ENCODE data around the gene RAB3IL1. TPM values are rescaled to one million over a fixed set of nuclear protein-coding genes. Genes with fewer than 3 reads are reported as not detected.

Gene RAB3IL1
- total and polyA plus RNA-seq, 9 of the 15 experiments (the other 6 are each of a cell fraction or from before 2014, with no cell fraction given) = 0.15 to 42.6 (median 15.5) TPM

DNA sequence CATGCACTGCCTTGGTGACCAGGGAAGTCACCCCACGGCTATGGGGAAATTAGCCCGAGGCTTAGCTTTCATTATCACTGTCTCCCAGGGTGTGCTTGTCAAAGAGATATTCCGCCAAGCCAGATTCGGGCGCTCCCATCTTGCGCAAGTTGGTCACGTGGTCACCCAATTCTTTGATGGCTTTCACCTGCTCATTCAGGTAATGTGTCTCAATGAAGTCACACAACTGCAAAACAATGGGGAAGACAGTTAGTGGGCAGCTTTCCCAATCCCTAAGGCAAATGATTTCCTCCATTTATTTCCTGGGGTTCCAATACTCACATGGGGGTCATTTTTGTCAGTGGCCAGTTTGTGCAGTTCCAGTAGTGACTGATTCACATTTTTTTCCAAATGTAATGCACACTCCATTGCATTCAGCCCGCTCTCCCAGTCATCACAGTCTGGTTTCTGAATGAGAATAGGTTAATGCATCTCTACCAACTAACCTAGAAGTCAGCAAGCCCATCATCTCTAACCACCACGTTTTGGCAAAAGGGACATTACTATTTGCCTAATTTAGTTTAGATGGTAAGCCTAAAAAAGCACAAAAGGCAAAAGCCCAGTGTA lies 47.4 kb upstream of the RAB3IL1 start (continued):
- TF ChIP-seq, protein P1, sequence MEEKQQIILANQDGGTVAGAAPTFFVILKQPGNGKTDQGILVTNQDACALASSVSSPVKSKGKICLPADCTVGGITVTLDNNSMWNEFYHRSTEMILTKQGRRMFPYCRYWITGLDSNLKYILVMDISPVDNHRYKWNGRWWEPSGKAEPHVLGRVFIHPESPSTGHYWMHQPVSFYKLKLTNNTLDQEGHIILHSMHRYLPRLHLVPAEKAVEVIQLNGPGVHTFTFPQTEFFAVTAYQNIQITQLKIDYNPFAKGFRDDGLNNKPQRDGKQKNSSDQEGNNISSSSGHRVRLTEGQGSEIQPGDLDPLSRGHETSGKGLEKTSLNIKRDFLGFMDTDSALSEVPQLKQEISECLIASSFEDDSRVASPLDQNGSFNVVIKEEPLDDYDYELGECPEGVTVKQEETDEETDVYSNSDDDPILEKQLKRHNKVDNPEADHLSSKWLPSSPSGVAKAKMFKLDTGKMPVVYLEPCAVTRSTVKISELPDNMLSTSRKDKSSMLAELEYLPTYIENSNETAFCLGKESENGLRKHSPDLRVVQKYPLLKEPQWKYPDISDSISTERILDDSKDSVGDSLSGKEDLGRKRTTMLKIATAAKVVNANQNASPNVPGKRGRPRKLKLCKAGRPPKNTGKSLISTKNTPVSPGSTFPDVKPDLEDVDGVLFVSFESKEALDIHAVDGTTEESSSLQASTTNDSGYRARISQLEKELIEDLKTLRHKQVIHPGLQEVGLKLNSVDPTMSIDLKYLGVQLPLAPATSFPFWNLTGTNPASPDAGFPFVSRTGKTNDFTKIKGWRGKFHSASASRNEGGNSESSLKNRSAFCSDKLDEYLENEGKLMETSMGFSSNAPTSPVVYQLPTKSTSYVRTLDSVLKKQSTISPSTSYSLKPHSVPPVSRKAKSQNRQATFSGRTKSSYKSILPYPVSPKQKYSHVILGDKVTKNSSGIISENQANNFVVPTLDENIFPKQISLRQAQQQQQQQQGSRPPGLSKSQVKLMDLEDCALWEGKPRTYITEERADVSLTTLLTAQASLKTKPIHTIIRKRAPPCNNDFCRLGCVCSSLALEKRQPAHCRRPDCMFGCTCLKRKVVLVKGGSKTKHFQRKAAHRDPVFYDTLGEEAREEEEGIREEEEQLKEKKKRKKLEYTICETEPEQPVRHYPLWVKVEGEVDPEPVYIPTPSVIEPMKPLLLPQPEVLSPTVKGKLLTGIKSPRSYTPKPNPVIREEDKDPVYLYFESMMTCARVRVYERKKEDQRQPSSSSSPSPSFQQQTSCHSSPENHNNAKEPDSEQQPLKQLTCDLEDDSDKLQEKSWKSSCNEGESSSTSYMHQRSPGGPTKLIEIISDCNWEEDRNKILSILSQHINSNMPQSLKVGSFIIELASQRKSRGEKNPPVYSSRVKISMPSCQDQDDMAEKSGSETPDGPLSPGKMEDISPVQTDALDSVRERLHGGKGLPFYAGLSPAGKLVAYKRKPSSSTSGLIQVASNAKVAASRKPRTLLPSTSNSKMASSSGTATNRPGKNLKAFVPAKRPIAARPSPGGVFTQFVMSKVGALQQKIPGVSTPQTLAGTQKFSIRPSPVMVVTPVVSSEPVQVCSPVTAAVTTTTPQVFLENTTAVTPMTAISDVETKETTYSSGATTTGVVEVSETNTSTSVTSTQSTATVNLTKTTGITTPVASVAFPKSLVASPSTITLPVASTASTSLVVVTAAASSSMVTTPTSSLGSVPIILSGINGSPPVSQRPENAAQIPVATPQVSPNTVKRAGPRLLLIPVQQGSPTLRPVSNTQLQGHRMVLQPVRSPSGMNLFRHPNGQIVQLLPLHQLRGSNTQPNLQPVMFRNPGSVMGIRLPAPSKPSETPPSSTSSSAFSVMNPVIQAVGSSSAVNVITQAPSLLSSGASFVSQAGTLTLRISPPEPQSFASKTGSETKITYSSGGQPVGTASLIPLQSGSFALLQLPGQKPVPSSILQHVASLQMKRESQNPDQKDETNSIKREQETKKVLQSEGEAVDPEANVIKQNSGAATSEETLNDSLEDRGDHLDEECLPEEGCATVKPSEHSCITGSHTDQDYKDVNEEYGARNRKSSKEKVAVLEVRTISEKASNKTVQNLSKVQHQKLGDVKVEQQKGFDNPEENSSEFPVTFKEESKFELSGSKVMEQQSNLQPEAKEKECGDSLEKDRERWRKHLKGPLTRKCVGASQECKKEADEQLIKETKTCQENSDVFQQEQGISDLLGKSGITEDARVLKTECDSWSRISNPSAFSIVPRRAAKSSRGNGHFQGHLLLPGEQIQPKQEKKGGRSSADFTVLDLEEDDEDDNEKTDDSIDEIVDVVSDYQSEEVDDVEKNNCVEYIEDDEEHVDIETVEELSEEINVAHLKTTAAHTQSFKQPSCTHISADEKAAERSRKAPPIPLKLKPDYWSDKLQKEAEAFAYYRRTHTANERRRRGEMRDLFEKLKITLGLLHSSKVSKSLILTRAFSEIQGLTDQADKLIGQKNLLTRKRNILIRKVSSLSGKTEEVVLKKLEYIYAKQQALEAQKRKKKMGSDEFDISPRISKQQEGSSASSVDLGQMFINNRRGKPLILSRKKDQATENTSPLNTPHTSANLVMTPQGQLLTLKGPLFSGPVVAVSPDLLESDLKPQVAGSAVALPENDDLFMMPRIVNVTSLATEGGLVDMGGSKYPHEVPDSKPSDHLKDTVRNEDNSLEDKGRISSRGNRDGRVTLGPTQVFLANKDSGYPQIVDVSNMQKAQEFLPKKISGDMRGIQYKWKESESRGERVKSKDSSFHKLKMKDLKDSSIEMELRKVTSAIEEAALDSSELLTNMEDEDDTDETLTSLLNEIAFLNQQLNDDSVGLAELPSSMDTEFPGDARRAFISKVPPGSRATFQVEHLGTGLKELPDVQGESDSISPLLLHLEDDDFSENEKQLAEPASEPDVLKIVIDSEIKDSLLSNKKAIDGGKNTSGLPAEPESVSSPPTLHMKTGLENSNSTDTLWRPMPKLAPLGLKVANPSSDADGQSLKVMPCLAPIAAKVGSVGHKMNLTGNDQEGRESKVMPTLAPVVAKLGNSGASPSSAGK (IDR thresholded peaks at IDR 0.05) = peak; percentile 47
- TF ChIP-seq POLR2A (conservative IDR thresholded peaks at IDR 0.05) (peak; percentile 20; the same call in 1 of the 2 replicates), RAD21 (CRISPR knock-in tag; conservative IDR thresholded peaks at IDR 0.05 in 1 of 2, IDR thresholded peaks at IDR 0.05 in 1 of 2) (0 out of 4 replicates have a peak, but pooled peaks of 1 of the 2 experiments have one; percentile 5), TEAD1 (CRISPR knock-in tag; IDR thresholded peaks at IDR 0.05) (peak in 1 of 2 experiments; percentile 28; a peak in 1 of 4 replicates), MEIS2 (IDR thresholded peaks at IDR 0.05; ENCODE audit: partially characterized antibody) (peak; percentile 18), SMARCA4 (IDR thresholded peaks at IDR 0.05) (peak; percentile 31; the same call in 1 of the 2 replicates), CTBP1 (IDR thresholded peaks at IDR 0.05; ENCODE audit: borderline replicate concordance) (peak; percentile 47), BHLHE40 (IDR thresholded peaks at IDR 0.05; ENCODE audit: low read length) (peak; percentile 36; the same call in 1 of the 2 replicates)
- TF ChIP-seq, protein P2, sequence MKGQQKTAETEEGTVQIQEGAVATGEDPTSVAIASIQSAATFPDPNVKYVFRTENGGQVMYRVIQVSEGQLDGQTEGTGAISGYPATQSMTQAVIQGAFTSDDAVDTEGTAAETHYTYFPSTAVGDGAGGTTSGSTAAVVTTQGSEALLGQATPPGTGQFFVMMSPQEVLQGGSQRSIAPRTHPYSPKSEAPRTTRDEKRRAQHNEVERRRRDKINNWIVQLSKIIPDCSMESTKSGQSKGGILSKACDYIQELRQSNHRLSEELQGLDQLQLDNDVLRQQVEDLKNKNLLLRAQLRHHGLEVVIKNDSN (CRISPR knock-in tag; IDR thresholded peaks at IDR 0.05) = peak; percentile 89
- TF ChIP-seq, protein P3, sequence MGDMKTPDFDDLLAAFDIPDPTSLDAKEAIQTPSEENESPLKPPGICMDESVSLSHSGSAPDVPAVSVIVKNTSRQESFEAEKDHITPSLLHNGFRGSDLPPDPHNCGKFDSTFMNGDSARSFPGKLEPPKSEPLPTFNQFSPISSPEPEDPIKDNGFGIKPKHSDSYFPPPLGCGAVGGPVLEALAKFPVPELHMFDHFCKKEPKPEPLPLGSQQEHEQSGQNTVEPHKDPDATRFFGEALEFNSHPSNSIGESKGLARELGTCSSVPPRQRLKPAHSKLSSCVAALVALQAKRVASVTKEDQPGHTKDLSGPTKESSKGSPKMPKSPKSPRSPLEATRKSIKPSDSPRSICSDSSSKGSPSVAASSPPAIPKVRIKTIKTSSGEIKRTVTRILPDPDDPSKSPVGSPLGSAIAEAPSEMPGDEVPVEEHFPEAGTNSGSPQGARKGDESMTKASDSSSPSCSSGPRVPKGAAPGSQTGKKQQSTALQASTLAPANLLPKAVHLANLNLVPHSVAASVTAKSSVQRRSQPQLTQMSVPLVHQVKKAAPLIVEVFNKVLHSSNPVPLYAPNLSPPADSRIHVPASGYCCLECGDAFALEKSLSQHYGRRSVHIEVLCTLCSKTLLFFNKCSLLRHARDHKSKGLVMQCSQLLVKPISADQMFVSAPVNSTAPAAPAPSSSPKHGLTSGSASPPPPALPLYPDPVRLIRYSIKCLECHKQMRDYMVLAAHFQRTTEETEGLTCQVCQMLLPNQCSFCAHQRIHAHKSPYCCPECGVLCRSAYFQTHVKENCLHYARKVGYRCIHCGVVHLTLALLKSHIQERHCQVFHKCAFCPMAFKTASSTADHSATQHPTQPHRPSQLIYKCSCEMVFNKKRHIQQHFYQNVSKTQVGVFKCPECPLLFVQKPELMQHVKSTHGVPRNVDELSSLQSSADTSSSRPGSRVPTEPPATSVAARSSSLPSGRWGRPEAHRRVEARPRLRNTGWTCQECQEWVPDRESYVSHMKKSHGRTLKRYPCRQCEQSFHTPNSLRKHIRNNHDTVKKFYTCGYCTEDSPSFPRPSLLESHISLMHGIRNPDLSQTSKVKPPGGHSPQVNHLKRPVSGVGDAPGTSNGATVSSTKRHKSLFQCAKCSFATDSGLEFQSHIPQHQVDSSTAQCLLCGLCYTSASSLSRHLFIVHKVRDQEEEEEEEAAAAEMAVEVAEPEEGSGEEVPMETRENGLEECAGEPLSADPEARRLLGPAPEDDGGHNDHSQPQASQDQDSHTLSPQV (IDR thresholded peaks at IDR 0.05) = 0 out of 2 replicates have a peak, but pooled peaks have one; percentile 60

All from K562 (cell line).